HepG2 (cell line): ENCODE data around the gene GBP1. TPM values are rescaled to one million over a fixed set of nuclear protein-coding genes. Genes with fewer than 3 reads are reported as not detected.
"Not testable (repeated sequence)": the region's sequence is repeated elsewhere in the genome, so short reads cannot be mapped to it uniquely, and the experiment has no call there.

Experiments used
- ATAC-seq: fragments of 200-7000 bp; cut with Tn5 transposase; 3 replicates; pipeline ENCODE4 v1.9.1; 2020; ENCODE audit warnings: mild to moderate bottlenecking, moderate library complexity
- BruUV-seq: library from RNA; stranded (reverse); fragments of 400-500 nt; replicated peaks from 2 replicates; lab custom pipeline; 2021; lab: Mats Ljungman, UMichigan
- CTCF ChIA-PET: fragments of 300-600 bp; formaldehyde crosslinking; extraction: SDS; loops from one replicate; lab custom pipeline; 2021; ENCODE audit warnings: low total read pairs, inconsistent platforms, low intra/inter-chr PET ratio; lab: Yijun Ruan, JAX
- POLR2A ChIA-PET: fragments of 350-600 bp; sonication (Branson Sonifier 250); formaldehyde crosslinking; loops from one replicate; lab custom pipeline; 2020; ENCODE audit warnings: antibody characterized with exemption, inconsistent platforms; lab: Yijun Ruan, JAX
- DNase-seq: peaks from one replicate; pipeline ENCODE4 v3.0.0-alpha.2; 2015; ENCODE audit warnings: low spot score
- FAIRE-seq: peaks from 3 replicates; lab custom pipeline; 2011; peaks lifted over from hg19 to GRCh38; lab: Jason Lieb, UNC
- H2AFZ ChIP-seq: one replicate; pipeline ENCODE4 v1.6.1; 2011; ENCODE audit warnings: low read length, inconsistent platforms
- H3K27ac ChIP-seq: fragments of 300-600 bp; 3 replicates; pipeline ENCODE4 v1.8.0; 2011; ENCODE audit warnings: mixed run types, mild to moderate bottlenecking, mixed read lengths, low read length, inconsistent platforms; ENCODE audit not compliant: insufficient read depth; ENCODE audit errors: extremely low read length
- H3K27me3 ChIP-seq, 2 experiments: fragments of 200-600 bp in 1 of 2; 2 replicates in 1 of 2; 3 replicates in 1 of 2; pipeline versions ENCODE4 v1.6.0 to v1.8.0; 2011; ENCODE audit warnings: low read length in 2 of 2, mild to moderate bottlenecking in 2 of 2, moderate library complexity in 2 of 2, inconsistent platforms in 1 of 2; ENCODE audit not compliant: insufficient read depth in 2 of 2, control insufficient read depth in 1 of 2
- H3K36me3 ChIP-seq, 2 experiments: fragments of 200-600 bp in 1 of 2; replicated peaks in 1 of 2; 2 replicates in 1 of 2; 3 replicates in 1 of 2; pipeline versions ENCODE4 v1.5.1 to v1.8.0; 2011; ENCODE audit warnings: low read length in 2 of 2, inconsistent platforms in 1 of 2; ENCODE audit not compliant: insufficient read depth in 2 of 2, control insufficient read depth in 1 of 2
- H3K4me1 ChIP-seq: 2 replicates; pipeline ENCODE4 v1.5.1; 2012; ENCODE audit warnings: low read length, inconsistent platforms; ENCODE audit not compliant: insufficient read depth
- H3K4me2 ChIP-seq: 2 replicates; pipeline ENCODE4 v1.6.0; 2011; ENCODE audit warnings: low read depth, low read length, inconsistent platforms
- H3K4me3 ChIP-seq, 3 experiments: fragments of 200-600 bp in 1 of 3; sonication (generic), shearing (Covaris generic) in 1 of 3; replicated peaks in 1 of 3; 2 replicates each; pipeline ENCODE4 v1.5.1; 2011 to 2016; ENCODE audit warnings: low read length in 3 of 3, inconsistent platforms in 2 of 3, low read depth in 2 of 3, mild to moderate bottlenecking in 2 of 3, control low read depth in 1 of 3, mixed read lengths in 1 of 3; ENCODE audit not compliant: insufficient read depth in 1 of 3
- H3K79me2 ChIP-seq: one replicate; pipeline ENCODE4 v1.6.1; 2011; ENCODE audit warnings: low read length, inconsistent platforms; ENCODE audit not compliant: insufficient read depth
- H3K9ac ChIP-seq: 2 replicates; pipeline ENCODE4 v1.6.0; 2011; ENCODE audit warnings: mild to moderate bottlenecking, low read depth, low read length, inconsistent platforms; ENCODE audit not compliant: insufficient read depth
- H3K9me3 ChIP-seq: 2 replicates; pipeline ENCODE4 v1.5.1; 2012; ENCODE audit warnings: mild to moderate bottlenecking, low read length
- H4K20me1 ChIP-seq: 2 replicates; pipeline ENCODE4 v1.6.0; 2011; ENCODE audit warnings: inconsistent platforms, mild to moderate bottlenecking, low read length, moderate library complexity; ENCODE audit not compliant: insufficient read depth
- MAFF ChIP-seq: IDR thresholded peaks from 2 replicates; pipeline ENCODE4 v1.6.1; 2011; ENCODE audit warnings: low read depth, low read length, improper control_type of control experiment
- MAFK ChIP-seq, 2 experiments: IDR thresholded peaks in 1 of 2; conservative IDR thresholded peaks in 1 of 2; 2 replicates each; pipeline ENCODE4 v1.6.1; 2011; ENCODE audit warnings: improper control_type of control experiment in 2 of 2, low read length in 2 of 2
- RAD21 ChIP-seq: fragments of 450-650 bp; formaldehyde crosslinking; IDR thresholded peaks from 2 replicates; pipeline ENCODE4 v1.5.0; 2020; ENCODE audit warnings: mild to moderate bottlenecking
- SALL1 ChIP-seq: sonication (generic); formaldehyde crosslinking; IDR thresholded peaks from 2 replicates; pipeline ENCODE4 v1.8.0; 2022; ENCODE audit warnings: mild to moderate bottlenecking, missing genetic modification reagents
- SMC3 ChIP-seq: IDR thresholded peaks from 2 replicates; pipeline ENCODE4 v1.6.1; 2011; ENCODE audit warnings: low read length, improper control_type of control experiment
- STAG1 ChIP-seq: sonication (generic); formaldehyde crosslinking; IDR thresholded peaks from 2 replicates; pipeline ENCODE4 v1.4.0; 2020; ENCODE audit warnings: missing genetic modification reagents
- WGBS: methylation state at CpG from one replicate; pipeline ENCODE4 v1.1.6; 2017; ENCODE audit warnings: low lambda C conversion rate; 5-methylcytosine and 5-hydroxymethylcytosine counted together
- in situ Hi-C: cut with HindIII; loops from 2 replicates; pipeline ENCODE4 v1.10.0; 2017; ENCODE audit warnings: low pct_unique_long_range_greater_than_20kb; ENCODE audit not compliant: extremely low pct_ligation_motif_present
- intact Hi-C: fragments of 100-400 bp; cut with micrococcal nuclease; formaldehyde crosslinking; loops from one replicate; pipeline ENCODE4 v1.10.0; 2022; ENCODE audit not compliant: unreplicated experiment
- polyA plus RNA-seq, 8 experiments: library from polyadenylated mRNA; depleted of rRNA in 3 of 8; stranded (reverse) in 7 of 8; unstranded in 1 of 8; fragments of >200 nt; fragmentation: Illumina TruSeq in 4 of 8; extraction: Trizol in 4 of 8; gene quantifications; 2 replicates each; pipeline versions ENCODE4 v1.2.1 to v1.2.3, GENCODE V29; 2011 to 2016; ENCODE audit warnings: low read depth in 4 of 8, missing spikeins in 1 of 8, mixed read lengths in 1 of 8; ENCODE audit not compliant: insufficient read depth in 1 of 8
- total RNA-seq, 5 experiments: library from RNA; depleted of rRNA; stranded (reverse); fragments of >200 nt; fragmentation: Illumina TruSeq; extraction: Trizol; gene quantifications; 2 replicates each; pipeline ENCODE4 v1.2.3, GENCODE V29; 2016; ENCODE audit warnings: low read depth in 1 of 5
- TF ChIP-seq, protein P1 (sequence below): sonication (generic); formaldehyde crosslinking; conservative IDR thresholded peaks from 2 replicates; pipeline ENCODE4 v1.4.0; 2020; ENCODE audit warnings: mild to moderate bottlenecking, missing genetic modification reagents, moderate library complexity
- TF ChIP-seq, protein P2 (sequence below): sonication (generic); formaldehyde crosslinking; IDR thresholded peaks from 2 replicates; pipeline ENCODE4 v1.5.0; 2020; ENCODE audit warnings: mild to moderate bottlenecking, missing genetic modification reagents, moderate library complexity

Gene GBP1
- total and polyA plus RNA-seq, 2 of the 13 experiments (the other 11 are each of a cell fraction or from before 2014, with no cell fraction given): 0.62 to 2.3 TPM

DNA sequence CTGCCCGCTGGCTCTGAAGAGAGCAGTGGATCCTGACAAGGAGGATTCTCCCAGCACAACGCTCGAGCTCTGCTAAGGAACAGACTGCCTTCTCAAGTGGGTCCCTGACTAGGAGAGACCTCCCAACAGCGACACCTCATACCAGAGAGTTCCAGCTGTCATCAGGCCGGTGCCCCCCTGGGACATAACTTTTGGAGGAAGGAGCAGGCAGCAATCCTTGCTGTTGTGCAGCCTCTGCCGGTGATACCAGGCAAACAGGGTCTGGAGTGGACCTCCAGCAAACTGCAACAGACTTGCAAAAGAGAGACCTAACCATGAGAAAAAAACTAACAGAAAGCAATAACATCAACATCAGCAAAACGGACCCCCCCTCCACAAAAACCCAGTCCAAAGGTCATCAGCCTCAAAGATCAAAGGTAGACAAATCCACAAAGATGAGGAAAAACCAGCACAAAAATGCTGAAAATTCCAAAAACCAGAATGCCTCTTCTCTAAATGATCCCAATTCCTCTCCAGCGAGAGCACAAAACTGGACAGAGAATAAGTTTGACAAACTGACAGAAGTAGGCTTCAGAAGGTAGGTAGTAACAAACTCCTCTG lies 7.6 kb upstream of the GBP1 start:
- POLR2A ChIA-PET: interaction anchor here (1.5 kb wide), 1 partner anchor 10 kb away, joined by 3 read pairs; no protein-coding TSS in a partner anchor
- FAIRE-seq, CTCF ChIA-PET, DNase-seq, H3K27me3 ChIP-seq, H3K36me3 ChIP-seq, BruUV-seq, H2AFZ ChIP-seq, H3K9me3 ChIP-seq, H3K4me3 ChIP-seq, in situ Hi-C loops, H3K27ac ChIP-seq, H4K20me1 ChIP-seq, H3K79me2 ChIP-seq, H3K9ac ChIP-seq: not testable (repeated sequence)
- ATAC-seq: peak; percentile 72
- 0 out of 2 replicates have a peak overlapping the region, but pooled peaks have one; percentile 12 for H3K4me2 ChIP-seq
- peaks cover 15% of the 10 kb centered on the region for H3K4me1 ChIP-seq
- 50% methylated on average over 8 of the region's 8 CpGs for WGBS
- 0 out of 2 replicates have a peak, but pooled peaks have one; percentile 26 for TF ChIP-seq MAFF
- 0 out of 2 replicates have a peak, but pooled peaks have one; percentile 32 for TF ChIP-seq RAD21 (CRISPR knock-in tag)
- peak; percentile 62 for TF ChIP-seq STAG1 (CRISPR knock-in tag)
- TF ChIP-seq, protein P1, sequence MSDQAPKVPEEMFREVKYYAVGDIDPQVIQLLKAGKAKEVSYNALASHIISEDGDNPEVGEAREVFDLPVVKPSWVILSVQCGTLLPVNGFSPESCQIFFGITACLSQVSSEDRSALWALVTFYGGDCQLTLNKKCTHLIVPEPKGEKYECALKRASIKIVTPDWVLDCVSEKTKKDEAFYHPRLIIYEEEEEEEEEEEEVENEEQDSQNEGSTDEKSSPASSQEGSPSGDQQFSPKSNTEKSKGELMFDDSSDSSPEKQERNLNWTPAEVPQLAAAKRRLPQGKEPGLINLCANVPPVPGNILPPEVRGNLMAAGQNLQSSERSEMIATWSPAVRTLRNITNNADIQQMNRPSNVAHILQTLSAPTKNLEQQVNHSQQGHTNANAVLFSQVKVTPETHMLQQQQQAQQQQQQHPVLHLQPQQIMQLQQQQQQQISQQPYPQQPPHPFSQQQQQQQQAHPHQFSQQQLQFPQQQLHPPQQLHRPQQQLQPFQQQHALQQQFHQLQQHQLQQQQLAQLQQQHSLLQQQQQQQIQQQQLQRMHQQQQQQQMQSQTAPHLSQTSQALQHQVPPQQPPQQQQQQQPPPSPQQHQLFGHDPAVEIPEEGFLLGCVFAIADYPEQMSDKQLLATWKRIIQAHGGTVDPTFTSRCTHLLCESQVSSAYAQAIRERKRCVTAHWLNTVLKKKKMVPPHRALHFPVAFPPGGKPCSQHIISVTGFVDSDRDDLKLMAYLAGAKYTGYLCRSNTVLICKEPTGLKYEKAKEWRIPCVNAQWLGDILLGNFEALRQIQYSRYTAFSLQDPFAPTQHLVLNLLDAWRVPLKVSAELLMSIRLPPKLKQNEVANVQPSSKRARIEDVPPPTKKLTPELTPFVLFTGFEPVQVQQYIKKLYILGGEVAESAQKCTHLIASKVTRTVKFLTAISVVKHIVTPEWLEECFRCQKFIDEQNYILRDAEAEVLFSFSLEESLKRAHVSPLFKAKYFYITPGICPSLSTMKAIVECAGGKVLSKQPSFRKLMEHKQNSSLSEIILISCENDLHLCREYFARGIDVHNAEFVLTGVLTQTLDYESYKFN (CRISPR knock-in tag): 0 out of 2 replicates have a peak, but pooled peaks have one; percentile 36
- TF ChIP-seq, protein P2, sequence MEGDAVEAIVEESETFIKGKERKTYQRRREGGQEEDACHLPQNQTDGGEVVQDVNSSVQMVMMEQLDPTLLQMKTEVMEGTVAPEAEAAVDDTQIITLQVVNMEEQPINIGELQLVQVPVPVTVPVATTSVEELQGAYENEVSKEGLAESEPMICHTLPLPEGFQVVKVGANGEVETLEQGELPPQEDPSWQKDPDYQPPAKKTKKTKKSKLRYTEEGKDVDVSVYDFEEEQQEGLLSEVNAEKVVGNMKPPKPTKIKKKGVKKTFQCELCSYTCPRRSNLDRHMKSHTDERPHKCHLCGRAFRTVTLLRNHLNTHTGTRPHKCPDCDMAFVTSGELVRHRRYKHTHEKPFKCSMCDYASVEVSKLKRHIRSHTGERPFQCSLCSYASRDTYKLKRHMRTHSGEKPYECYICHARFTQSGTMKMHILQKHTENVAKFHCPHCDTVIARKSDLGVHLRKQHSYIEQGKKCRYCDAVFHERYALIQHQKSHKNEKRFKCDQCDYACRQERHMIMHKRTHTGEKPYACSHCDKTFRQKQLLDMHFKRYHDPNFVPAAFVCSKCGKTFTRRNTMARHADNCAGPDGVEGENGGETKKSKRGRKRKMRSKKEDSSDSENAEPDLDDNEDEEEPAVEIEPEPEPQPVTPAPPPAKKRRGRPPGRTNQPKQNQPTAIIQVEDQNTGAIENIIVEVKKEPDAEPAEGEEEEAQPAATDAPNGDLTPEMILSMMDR (CRISPR knock-in tag): peak; percentile 61
- TF ChIP-seq MAFK (conservative IDR thresholded peaks at IDR 0.05 in 1 of 2, IDR thresholded peaks at IDR 0.05 in 1 of 2; ENCODE audit: low read length in 2 of 2): peak; percentile 8 to 19; a peak in 1 of 4 replicates
- 0 out of 2 replicates have a peak, but pooled peaks have one; percentile 11 for TF ChIP-seq SALL1 (CRISPR knock-in tag)
- peak; percentile 58; the same call in 1 of the 2 replicates for TF ChIP-seq SMC3
- intact Hi-C loops: loop anchor here (2.0 kb wide), 1 partner anchor 74 kb away; no protein-coding TSS in a partner anchor
